Neuronal stem cell (in vitro differentiated cells): ENCODE measurements around the gene TNFRSF12A.

Source experiments
- DNase-seq: peaks from one replicate; pipeline ENCODE4 v3.0.0-alpha.2; 2013; ENCODE audit warnings: low spot score
- H2AFZ ChIP-seq: one replicate; pipeline ENCODE4 v1.6.1; 2013; ENCODE audit warnings: mild to moderate bottlenecking, low read length, inconsistent platforms
- H2AK5ac ChIP-seq: 2 replicates; pipeline ENCODE4 v1.6.1; 2013; ENCODE audit warnings: low read depth, mild to moderate bottlenecking, inconsistent platforms, low read length, moderate library complexity, mixed read lengths
- H2BK120ac ChIP-seq: 2 replicates; pipeline ENCODE4 v1.6.1; 2013; ENCODE audit warnings: low read depth, mild to moderate bottlenecking, inconsistent platforms, low read length, moderate library complexity, mixed read lengths
- H2BK12ac ChIP-seq: one replicate; pipeline ENCODE4 v1.6.1; 2013; ENCODE audit warnings: low read length, inconsistent platforms
- H2BK15ac ChIP-seq: 2 replicates; pipeline ENCODE4 v1.6.1; 2013; ENCODE audit warnings: mild to moderate bottlenecking, low read length, inconsistent platforms, mixed read lengths
- H2BK5ac ChIP-seq: one replicate; pipeline ENCODE4 v1.6.1; 2013; ENCODE audit warnings: inconsistent platforms, mild to moderate bottlenecking, low read length, moderate library complexity
- H3K14ac ChIP-seq: one replicate; pipeline ENCODE4 v1.6.1; 2013; ENCODE audit warnings: low read length, inconsistent platforms
- H3K18ac ChIP-seq: 2 replicates; pipeline ENCODE4 v1.6.1; 2013; ENCODE audit warnings: low read length, inconsistent platforms
- H3K23ac ChIP-seq: 2 replicates; pipeline ENCODE4 v1.6.1; 2013; ENCODE audit warnings: low read depth, mild to moderate bottlenecking, mixed read lengths, low read length, inconsistent platforms; ENCODE audit not compliant: poor library complexity
- H3K27ac ChIP-seq: replicated peaks from 3 replicates; pipeline ENCODE4 v1.5.1; 2013; ENCODE audit warnings: low read length, inconsistent platforms
- H3K27me3 ChIP-seq, 3 experiments: 2 replicates each; pipeline ENCODE4 v1.6.1; 2013; ENCODE audit warnings: low read length in 3 of 3, mild to moderate bottlenecking in 2 of 3, inconsistent platforms in 1 of 3, low read depth in 1 of 3, mixed read lengths in 1 of 3, moderate library complexity in 1 of 3; ENCODE audit not compliant: control insufficient read depth in 3 of 3, insufficient read depth in 3 of 3
- H3K36me3 ChIP-seq, 2 donors: replicated peaks in 1 of 2; 2 replicates each; pipeline ENCODE4 v1.6.1; 2013; ENCODE audit warnings: low read length in 2 of 2; ENCODE audit not compliant: control insufficient read depth in 2 of 2, insufficient read depth in 2 of 2
- H3K4ac ChIP-seq: 2 replicates; pipeline ENCODE4 v1.6.1; 2013; ENCODE audit warnings: inconsistent platforms, mild to moderate bottlenecking, low read length, moderate library complexity
- H3K4me1 ChIP-seq, 2 donors: 1 replicate in 1 of 2; 2 replicates in 1 of 2; pipeline ENCODE4 v1.6.1; 2013; ENCODE audit warnings: low read length in 2 of 2, low read depth in 1 of 2; ENCODE audit not compliant: control insufficient read depth in 2 of 2, insufficient read depth in 1 of 2
- H3K4me2 ChIP-seq: one replicate; pipeline ENCODE4 v1.6.1; 2013; ENCODE audit warnings: mild to moderate bottlenecking, low read length, inconsistent platforms; ENCODE audit not compliant: insufficient read depth, poor library complexity, severe bottlenecking
- H3K4me3 ChIP-seq, 2 donors: 2 replicates each; pipeline ENCODE4 v1.5.1; 2013; ENCODE audit warnings: low read length in 2 of 2, mild to moderate bottlenecking in 2 of 2, inconsistent platforms in 1 of 2, moderate library complexity in 1 of 2
- H3K79me1 ChIP-seq: one replicate; pipeline ENCODE4 v1.6.1; 2013; ENCODE audit warnings: low read depth, mild to moderate bottlenecking, inconsistent platforms, low read length, moderate library complexity
- H3K9ac ChIP-seq: one replicate; pipeline ENCODE4 v1.6.1; 2013; ENCODE audit warnings: mild to moderate bottlenecking, low read depth, low read length, inconsistent platforms; ENCODE audit not compliant: poor library complexity
- H3K9me3 ChIP-seq, 2 donors: replicated peaks in 1 of 2; 2 replicates each; pipeline versions ENCODE3 to v1.6.1; 2013; ENCODE audit warnings: low read length in 2 of 2, mild to moderate bottlenecking in 2 of 2, inconsistent platforms in 1 of 2, low read depth in 1 of 2, mixed read lengths in 1 of 2, moderate library complexity in 1 of 2; ENCODE audit not compliant: control insufficient read depth in 2 of 2, insufficient read depth in 1 of 2
- H4K8ac ChIP-seq: one replicate; pipeline ENCODE4 v1.6.1; 2013; ENCODE audit warnings: low read depth, mild to moderate bottlenecking, inconsistent platforms, low read length, moderate library complexity
- H4K91ac ChIP-seq: one replicate; pipeline ENCODE4 v1.6.1; 2013; ENCODE audit warnings: low read length, low read depth, mild to moderate bottlenecking, inconsistent platforms; ENCODE audit not compliant: poor library complexity
- WGBS, 2 donors: extraction: QIAGEN DNeasy Blood & Tissue Kit; methylation state at CpG; one replicate each; pipeline ENCODE4 v1.1.7; 2013; ENCODE audit warnings: missing lambda C conversion rate in 2 of 2, mixed read lengths in 1 of 2; ENCODE audit not compliant: insufficient read length in 2 of 2, insufficient replicate concordance in 1 of 2; ENCODE audit errors: extremely low coverage in 2 of 2; 5-methylcytosine and 5-hydroxymethylcytosine counted together

TNFRSF12A gene

DNA sequence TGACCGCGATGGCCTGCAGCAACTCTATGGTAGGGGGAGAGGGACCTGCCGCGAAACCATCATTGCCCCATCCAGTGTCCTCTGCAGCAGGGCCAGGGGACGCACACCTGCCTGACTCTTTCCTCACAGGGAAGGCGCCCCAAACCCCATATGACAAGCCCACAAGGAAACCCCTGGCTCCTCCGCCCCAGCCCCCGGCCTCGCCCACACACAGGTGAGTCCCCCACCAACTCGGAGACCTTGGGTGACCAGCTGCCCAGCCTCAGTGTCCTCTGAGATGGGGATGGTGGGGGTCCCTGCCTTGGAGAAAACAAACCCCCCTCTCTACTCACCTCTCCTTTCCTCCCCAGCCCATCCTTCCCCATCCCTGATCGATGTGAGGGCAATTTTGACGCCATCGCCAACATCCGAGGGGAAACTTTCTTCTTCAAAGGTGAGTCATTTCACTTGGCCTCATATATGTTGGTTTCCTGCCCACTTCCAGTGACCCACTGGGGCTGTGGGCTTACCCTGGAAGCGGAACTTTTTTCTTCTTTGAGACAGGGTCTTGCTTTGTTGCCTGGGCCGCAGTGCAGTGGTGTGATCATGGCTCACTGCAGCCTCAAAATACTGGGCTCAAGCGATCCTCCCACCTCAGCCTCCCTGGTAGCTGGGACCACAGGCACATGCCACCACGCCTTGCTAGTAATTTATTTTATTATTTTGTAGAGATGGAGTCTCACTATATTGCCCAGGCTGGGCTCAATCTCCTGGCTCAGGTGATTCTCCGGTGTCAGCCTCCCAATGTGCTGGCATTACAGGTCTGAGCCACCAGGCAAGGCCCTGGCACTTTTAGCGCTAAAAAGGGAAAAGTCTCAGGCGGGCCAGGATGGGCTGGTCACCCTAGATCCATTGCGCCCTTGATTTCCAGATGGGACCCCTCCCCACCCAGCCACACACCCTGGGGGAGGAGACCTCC, 37.3 kb downstream of the TNFRSF12A start:
- no peak overlapping the region for H3K14ac ChIP-seq
- no peak overlapping the region for H2BK5ac ChIP-seq
- no peak overlapping the region for H3K4me3 ChIP-seq
- H3K23ac ChIP-seq, result peak overlapping the region; percentile 89
- WGBS, 2 donors, result no CpG with 5 or more reads among the region's 22 CpGs
- no peak overlapping the region for H2BK15ac ChIP-seq
- no peak overlapping the region for H2AFZ ChIP-seq
- H3K79me1 ChIP-seq, result peaks cover 1% of the 10 kb centered on the region
- H3K9ac ChIP-seq, result peak overlapping the region; percentile 38
- H3K4ac ChIP-seq, result no peak overlapping the region
- peak overlapping the region; percentile 96 for H3K4me2 ChIP-seq
- H3K27me3 ChIP-seq, result peaks cover 0 to 13% (median 0%) of the 10 kb centered on the region in 3 experiments
- H2BK120ac ChIP-seq, result no peak overlapping the region
- no peak overlapping the region for H4K91ac ChIP-seq
- peaks cover 7 to 12% of the 10 kb centered on the region in 2 donors for H3K36me3 ChIP-seq
- H2AK5ac ChIP-seq, result no peak overlapping the region
- peaks cover 5 to 7% of the 10 kb centered on the region in 2 donors for H3K4me1 ChIP-seq
- H3K27ac ChIP-seq, result no peak overlapping the region
- no peak for DNase-seq
- H4K8ac ChIP-seq, result no peak overlapping the region
- peak overlapping the region; percentile 27 for H3K18ac ChIP-seq
- H2BK12ac ChIP-seq, result no peak overlapping the region
- peaks cover 0 to 2% of the 10 kb centered on the region in 2 donors for H3K9me3 ChIP-seq

DNA sequence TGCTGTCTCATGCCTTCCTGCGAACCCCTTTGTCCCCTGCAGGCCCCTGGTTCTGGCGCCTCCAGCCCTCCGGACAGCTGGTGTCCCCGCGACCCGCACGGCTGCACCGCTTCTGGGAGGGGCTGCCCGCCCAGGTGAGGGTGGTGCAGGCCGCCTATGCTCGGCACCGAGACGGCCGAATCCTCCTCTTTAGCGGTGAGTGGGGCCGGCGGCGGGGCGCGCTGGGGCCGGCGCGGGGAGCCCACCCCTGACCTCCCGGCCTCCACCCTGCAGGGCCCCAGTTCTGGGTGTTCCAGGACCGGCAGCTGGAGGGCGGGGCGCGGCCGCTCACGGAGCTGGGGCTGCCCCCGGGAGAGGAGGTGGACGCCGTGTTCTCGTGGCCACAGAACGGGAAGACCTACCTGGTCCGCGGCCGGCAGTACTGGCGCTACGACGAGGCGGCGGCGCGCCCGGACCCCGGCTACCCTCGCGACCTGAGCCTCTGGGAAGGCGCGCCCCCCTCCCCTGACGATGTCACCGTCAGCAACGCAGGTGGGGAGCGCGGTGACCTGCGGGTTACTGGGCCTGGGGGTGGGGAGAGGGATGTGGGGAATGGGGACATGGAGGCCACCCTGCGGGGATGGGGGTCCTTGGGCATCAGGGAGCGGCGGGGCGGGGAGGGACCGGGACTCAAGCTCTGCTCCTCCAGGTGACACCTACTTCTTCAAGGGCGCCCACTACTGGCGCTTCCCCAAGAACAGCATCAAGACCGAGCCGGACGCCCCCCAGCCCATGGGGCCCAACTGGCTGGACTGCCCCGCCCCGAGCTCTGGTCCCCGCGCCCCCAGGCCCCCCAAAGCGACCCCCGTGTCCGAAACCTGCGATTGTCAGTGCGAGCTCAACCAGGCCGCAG, 38.2 kb downstream of the TNFRSF12A start:
- no peak overlapping the region for H2BK120ac ChIP-seq
- H3K18ac ChIP-seq, result peak overlapping the region; percentile 94
- peak overlapping the region; percentile 96 for H3K4me2 ChIP-seq
- peak overlapping the region; percentile 89 for H3K23ac ChIP-seq
- peak; percentile 23 for DNase-seq
- H3K9me3 ChIP-seq, result peaks cover 0 to 2% of the 10 kb centered on the region in 2 donors
- no peak overlapping the region for H3K27ac ChIP-seq
- H3K9ac ChIP-seq, result peak overlapping the region; percentile 94
- no peak overlapping the region for H2BK12ac ChIP-seq
- no peak overlapping the region for H4K8ac ChIP-seq
- WGBS, 2 donors, result no CpG with 5 or more reads among the region's 77 CpGs
- peaks cover 7 to 12% of the 10 kb centered on the region in 2 donors for H3K36me3 ChIP-seq
- peaks cover 0 to 13% (median 0%) of the 10 kb centered on the region in 3 experiments for H3K27me3 ChIP-seq
- peaks cover 1% of the 10 kb centered on the region for H3K79me1 ChIP-seq
- H3K4me3 ChIP-seq, result peak overlapping the region; percentile 58 to 88
- peak overlapping the region; percentile 93 for H2AFZ ChIP-seq
- peaks cover 5 to 7% of the 10 kb centered on the region in 2 donors for H3K4me1 ChIP-seq
- no peak overlapping the region for H3K4ac ChIP-seq
- H2BK15ac ChIP-seq, result peak overlapping the region; percentile 70
- no peak overlapping the region for H4K91ac ChIP-seq
- H3K14ac ChIP-seq, result no peak overlapping the region
- peak overlapping the region; percentile 73 for H2AK5ac ChIP-seq
- no peak overlapping the region for H2BK5ac ChIP-seq

GRCh38 chr16:3059041-3059722, 39.0 kb downstream of the TNFRSF12A start:
- peak overlapping the region; percentile 58 for H3K14ac ChIP-seq
- peak overlapping the region; percentile 70 for H2BK15ac ChIP-seq
- H3K4me1 ChIP-seq, result peaks cover 5 to 7% of the 10 kb centered on the region in 2 donors
- H3K79me1 ChIP-seq, result peaks cover 1% of the 10 kb centered on the region
- H2AK5ac ChIP-seq, result peak overlapping the region; percentile 73
- H3K9ac ChIP-seq, result peak overlapping the region; percentile 94
- H2AFZ ChIP-seq, result peak overlapping the region; percentile 93
- WGBS, 2 donors, result no CpG with 5 or more reads among the region's 67 CpGs
- DNase-seq, result peak; percentile 94
- peak overlapping the region; percentile 86 for H4K8ac ChIP-seq
- H3K9me3 ChIP-seq, result no peaks in the 10 kb centered on the region
- peak overlapping the region; percentile 87 for H3K23ac ChIP-seq
- peak overlapping the region; percentile 96 for H3K18ac ChIP-seq
- H3K4me3 ChIP-seq, result peak overlapping the region; percentile 58 to 88
- peak overlapping the region; percentile 79 for H4K91ac ChIP-seq
- H2BK12ac ChIP-seq, result peak overlapping the region; percentile 30
- peak overlapping the region; percentile 1 for H2BK5ac ChIP-seq
- H3K36me3 ChIP-seq, result peaks cover 3 to 9% of the 10 kb centered on the region in 2 donors
- H3K27me3 ChIP-seq, result peaks cover 0 to 13% (median 0%) of the 10 kb centered on the region in 3 experiments
- H2BK120ac ChIP-seq, result no peak overlapping the region
- H3K4ac ChIP-seq, result no peak overlapping the region
- H3K4me2 ChIP-seq, result peak overlapping the region; percentile 96
- H3K27ac ChIP-seq, result peak overlapping the region; percentile 42
